Endodermal cell (in vitro differentiated cells): Measurements from ENCODE around the gene ALDH3B2. TPM values are rescaled to one million over a fixed set of nuclear protein-coding genes. Genes with fewer than 3 reads are reported as not detected.

Source experiments
- DNase-seq: peaks from one replicate; pipeline ENCODE4 v3.0.0-alpha.2; 2017
- H3K27ac ChIP-seq: 2 replicates; pipeline ENCODE4 v1.5.1; 2013; ENCODE audit warnings: mild to moderate bottlenecking, low read depth, low read length, moderate library complexity
- H3K27me3 ChIP-seq: 2 replicates; pipeline ENCODE4 v1.6.1; 2013; ENCODE audit warnings: mild to moderate bottlenecking, low read length, moderate library complexity; ENCODE audit not compliant: insufficient read depth, control insufficient read depth, poor library complexity, severe bottlenecking
- H3K36me3 ChIP-seq: 2 replicates; pipeline ENCODE4 v1.7.0; 2013; ENCODE audit warnings: mild to moderate bottlenecking, low read length, moderate library complexity; ENCODE audit not compliant: control insufficient read depth, insufficient read depth
- H3K4me1 ChIP-seq: one replicate; pipeline ENCODE4 v1.7.0; 2013; ENCODE audit warnings: low read length; ENCODE audit not compliant: control insufficient read depth, insufficient read depth
- H3K4me3 ChIP-seq: 2 replicates; pipeline ENCODE4 v1.5.1; 2013; ENCODE audit warnings: mild to moderate bottlenecking, low read length, moderate library complexity
- H3K9ac ChIP-seq: 2 replicates; pipeline ENCODE4 v1.6.1; 2013; ENCODE audit warnings: mild to moderate bottlenecking, low read length, moderate library complexity; ENCODE audit not compliant: poor library complexity, severe bottlenecking; ENCODE audit errors: extremely low read depth
- H3K9me3 ChIP-seq: 2 replicates; pipeline ENCODE4 v1.6.1; 2013; ENCODE audit warnings: mild to moderate bottlenecking, low read length, moderate library complexity; ENCODE audit not compliant: control insufficient read depth
- H3K27ac Mint-ChIP-seq: 2 replicates; pipeline ENCODE4 v1.8.0; 2020; ENCODE audit warnings: mixed read lengths
- H3K27me3 Mint-ChIP-seq: 2 replicates; pipeline ENCODE4 v1.8.0; 2021; ENCODE audit warnings: mild to moderate bottlenecking, mixed read lengths; ENCODE audit not compliant: insufficient read depth
- H3K36me3 Mint-ChIP-seq: 2 replicates; pipeline ENCODE4 v1.8.0; 2020; ENCODE audit warnings: low read depth, mixed read lengths
- H3K4me1 Mint-ChIP-seq: 2 replicates; pipeline ENCODE4 v1.8.0; 2020; ENCODE audit warnings: mixed read lengths
- H3K4me3 Mint-ChIP-seq: 2 replicates; pipeline ENCODE4 v1.8.0; 2020; ENCODE audit warnings: mild to moderate bottlenecking, moderate library complexity, mixed read lengths
- H3K9me3 Mint-ChIP-seq: 2 replicates; pipeline ENCODE4 v1.8.0; 2020; ENCODE audit warnings: mild to moderate bottlenecking, mixed read lengths
- WGBS, 2 experiments: methylation state at CpG; one replicate each; pipeline versions ENCODE4 v1.1.5 to v1.1.7; 2013; ENCODE audit warnings: missing lambda C conversion rate in 2 of 2, mixed read lengths in 1 of 2; ENCODE audit not compliant: insufficient coverage in 1 of 2, insufficient read length in 1 of 2; 5-methylcytosine and 5-hydroxymethylcytosine counted together
- total RNA-seq, 2 donors: library from RNA; stranded (reverse); fragmentation: NEBNext Ultra II Directional in 1 of 2; extraction: Animal tissue kit (Norgen Biotek cat#: 25700) in 1 of 2; gene quantifications; 2 replicates in 1 of 2; 3 replicates in 1 of 2; pipeline ENCODE4 v1.2.1, GENCODE V29; 2021
- TF ChIP-seq, protein P1 (sequence below): fragments of 200-600 bp; sonication (generic); conservative IDR thresholded peaks from 2 replicates; pipeline ENCODE4 v1.5.0; 2021; ENCODE audit warnings: antibody characterized with exemption, mild to moderate bottlenecking

Gene ALDH3B2
- total RNA-seq, 2 donors from 2014 or later = not detected

DNA sequence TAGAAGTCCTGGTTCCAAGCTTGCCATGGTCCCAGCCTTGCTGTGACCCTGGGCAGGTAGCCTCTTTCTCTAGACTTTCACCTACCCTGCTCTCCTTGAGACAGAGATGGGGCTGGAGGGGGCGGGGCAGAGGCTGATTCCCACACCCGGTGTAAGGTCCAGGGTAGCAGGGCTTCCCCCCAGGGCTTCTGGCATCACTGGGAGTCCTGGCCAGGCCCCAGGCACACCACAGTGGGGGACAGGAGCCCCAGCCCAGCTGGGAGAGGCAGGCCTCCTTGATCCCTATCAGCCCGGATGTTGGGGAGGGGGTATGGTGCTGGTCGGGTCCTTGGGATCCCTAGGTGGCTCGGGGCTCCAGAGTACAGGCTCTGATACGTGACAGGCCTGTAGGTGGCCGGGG is 43.0 kb downstream of the ALDH3B2 start:
- no peaks in the 10 kb centered on the region for H3K27me3 Mint-ChIP-seq
- no peaks in the 10 kb centered on the region for H3K27me3 ChIP-seq
- peak overlapping the region; percentile 94 for H3K27ac Mint-ChIP-seq
- no peaks in the 10 kb centered on the region for H3K9me3 Mint-ChIP-seq
- peak; percentile 76 for DNase-seq
- peaks cover 8% of the 10 kb centered on the region for H3K4me1 ChIP-seq
- no peaks in the 10 kb centered on the region for H3K9me3 ChIP-seq
- TF ChIP-seq, protein P1, sequence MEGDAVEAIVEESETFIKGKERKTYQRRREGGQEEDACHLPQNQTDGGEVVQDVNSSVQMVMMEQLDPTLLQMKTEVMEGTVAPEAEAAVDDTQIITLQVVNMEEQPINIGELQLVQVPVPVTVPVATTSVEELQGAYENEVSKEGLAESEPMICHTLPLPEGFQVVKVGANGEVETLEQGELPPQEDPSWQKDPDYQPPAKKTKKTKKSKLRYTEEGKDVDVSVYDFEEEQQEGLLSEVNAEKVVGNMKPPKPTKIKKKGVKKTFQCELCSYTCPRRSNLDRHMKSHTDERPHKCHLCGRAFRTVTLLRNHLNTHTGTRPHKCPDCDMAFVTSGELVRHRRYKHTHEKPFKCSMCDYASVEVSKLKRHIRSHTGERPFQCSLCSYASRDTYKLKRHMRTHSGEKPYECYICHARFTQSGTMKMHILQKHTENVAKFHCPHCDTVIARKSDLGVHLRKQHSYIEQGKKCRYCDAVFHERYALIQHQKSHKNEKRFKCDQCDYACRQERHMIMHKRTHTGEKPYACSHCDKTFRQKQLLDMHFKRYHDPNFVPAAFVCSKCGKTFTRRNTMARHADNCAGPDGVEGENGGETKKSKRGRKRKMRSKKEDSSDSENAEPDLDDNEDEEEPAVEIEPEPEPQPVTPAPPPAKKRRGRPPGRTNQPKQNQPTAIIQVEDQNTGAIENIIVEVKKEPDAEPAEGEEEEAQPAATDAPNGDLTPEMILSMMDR = no peak
- peak overlapping the region; percentile 78 for H3K4me3 ChIP-seq
- H3K36me3 Mint-ChIP-seq = peaks cover 10% of the 10 kb centered on the region
- no peaks in the 10 kb centered on the region for H3K36me3 ChIP-seq
- H3K9ac ChIP-seq = no peak overlapping the region
- H3K4me3 Mint-ChIP-seq = peak overlapping the region; percentile 65
- whole genome bisulfite sequencing, 2 experiments = 79 to 100% methylated on average over 1 to 7 of the region's 7 CpGs
- no peak overlapping the region for H3K27ac ChIP-seq
- H3K4me1 Mint-ChIP-seq = peaks cover 7% of the 10 kb centered on the region

DNA sequence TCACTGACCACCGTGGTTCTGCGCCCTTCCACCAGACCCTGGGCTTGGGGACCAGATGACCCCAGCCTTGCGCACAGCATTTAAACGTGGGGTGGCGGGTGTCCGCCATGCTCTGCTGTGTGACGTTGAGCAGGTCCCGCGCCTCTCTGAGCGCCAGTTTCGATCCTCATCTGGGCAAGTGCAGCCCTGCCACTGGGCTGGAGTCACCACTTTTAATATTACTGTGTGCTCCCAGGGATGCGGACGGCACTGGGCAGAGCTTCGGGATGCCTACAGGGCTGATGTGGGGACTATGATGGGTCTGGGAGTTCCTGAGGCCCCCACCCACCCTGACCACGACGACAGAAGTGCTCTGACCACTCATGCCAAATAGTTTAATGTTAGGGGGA is 43.5 kb downstream of the ALDH3B2 start:
- H3K36me3 Mint-ChIP-seq = peaks cover 14% of the 10 kb centered on the region
- Histone ChIP-seq H3K4me3 (peak overlapping the region; percentile 78), H3K9ac (peak overlapping the region; percentile 25), H3K27me3 (no peaks in the 10 kb centered on the region), H3K36me3 (no peaks in the 10 kb centered on the region), H3K27ac (peak overlapping the region; percentile 83), H3K9me3 (no peaks in the 10 kb centered on the region), H3K4me1 (peaks cover 8% of the 10 kb centered on the region)
- H3K9me3 Mint-ChIP-seq = no peaks in the 10 kb centered on the region
- no peak for DNase-seq
- 46 to 65% methylated on average over 7 to 16 of the region's 16 CpGs for WGBS, 2 experiments
- TF ChIP-seq, protein P1 = no peak
- H3K27ac Mint-ChIP-seq = peak overlapping the region; percentile 94
- H3K4me1 Mint-ChIP-seq = peaks cover 7% of the 10 kb centered on the region
- no peaks in the 10 kb centered on the region for H3K27me3 Mint-ChIP-seq
- peak overlapping the region; percentile 65 for H3K4me3 Mint-ChIP-seq

GRCh38 chr11:67630228-67630942 is 44.0 kb downstream of the ALDH3B2 start:
- H3K36me3 Mint-ChIP-seq = peaks cover 15% of the 10 kb centered on the region
- no peaks in the 10 kb centered on the region for H3K27me3 ChIP-seq
- DNase-seq = peak; percentile 100
- peaks cover 8% of the 10 kb centered on the region for H3K4me1 ChIP-seq
- H3K4me1 Mint-ChIP-seq = peaks cover 7% of the 10 kb centered on the region
- peak overlapping the region; percentile 78 for H3K4me3 ChIP-seq
- H3K4me3 Mint-ChIP-seq = peak overlapping the region; percentile 65
- H3K36me3 ChIP-seq = no peaks in the 10 kb centered on the region
- peak overlapping the region; percentile 25 for H3K9ac ChIP-seq
- H3K9me3 ChIP-seq = no peaks in the 10 kb centered on the region
- H3K27ac Mint-ChIP-seq = peak overlapping the region; percentile 94
- TF ChIP-seq, protein P1 = peak; percentile 95
- WGBS, 2 experiments = 1% methylated on average over 26 to 70 of the region's 70 CpGs
- no peaks in the 10 kb centered on the region for H3K9me3 Mint-ChIP-seq
- peak overlapping the region; percentile 83 for H3K27ac ChIP-seq
- no peaks in the 10 kb centered on the region for H3K27me3 Mint-ChIP-seq
